NCI-H1105 (cell line): Measurements from ENCODE around the gene CTXN1.
A peak's percentile ranks its signal among the peaks of the same experiment; 100 is the strongest.
"Not testable (repeated sequence)": the region's sequence is repeated elsewhere in the genome, so short reads cannot be mapped to it uniquely, and the experiment has no call there.

Source experiments
- DNase-seq: peaks from one replicate; lab custom pipeline; 2025; lab: John Stamatoyannopoulos, UW

Gene CTXN1

DNA sequence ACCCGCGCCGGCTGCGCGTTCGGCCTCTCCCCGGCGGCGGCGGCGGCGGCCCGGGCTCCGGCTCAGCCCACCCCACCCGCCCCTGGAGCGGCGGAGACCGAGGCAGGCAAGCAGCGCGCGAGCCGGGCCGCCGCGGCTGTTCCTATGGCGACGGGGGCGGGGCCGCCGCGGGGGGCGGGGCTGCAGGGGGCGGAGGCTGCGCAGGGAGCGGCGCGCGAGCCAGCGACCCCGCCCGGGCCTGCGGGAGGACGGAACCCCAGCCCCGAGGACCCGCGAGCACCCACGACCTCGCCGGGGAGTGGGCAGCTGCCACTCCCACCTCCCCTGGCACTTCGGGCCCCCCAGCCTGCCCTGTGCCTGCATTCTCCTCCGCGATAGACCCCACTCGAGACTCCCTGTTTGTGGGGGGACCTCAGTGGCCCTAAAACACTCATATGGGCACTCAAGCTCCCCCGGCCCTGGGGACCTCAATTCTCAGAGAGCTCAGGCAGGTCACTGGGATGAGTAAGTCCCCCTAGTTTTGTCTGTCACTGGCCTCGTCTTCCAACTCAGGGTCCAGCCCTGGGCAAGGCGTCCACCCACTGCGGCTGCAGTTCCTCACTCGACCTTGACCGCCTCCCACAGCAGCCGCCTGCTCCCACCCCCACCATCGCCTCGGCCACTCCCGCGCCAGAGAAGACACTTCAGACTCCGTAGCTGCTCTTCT is at the start of gene CTXN1:
TSS of gene CTXN1 (minus strand) at position 115 of the 706 bp plus-strand sequence. CDS start 597 bp downstream, outside the sequence.
- DNase-seq = peak; percentile 43

DNA sequence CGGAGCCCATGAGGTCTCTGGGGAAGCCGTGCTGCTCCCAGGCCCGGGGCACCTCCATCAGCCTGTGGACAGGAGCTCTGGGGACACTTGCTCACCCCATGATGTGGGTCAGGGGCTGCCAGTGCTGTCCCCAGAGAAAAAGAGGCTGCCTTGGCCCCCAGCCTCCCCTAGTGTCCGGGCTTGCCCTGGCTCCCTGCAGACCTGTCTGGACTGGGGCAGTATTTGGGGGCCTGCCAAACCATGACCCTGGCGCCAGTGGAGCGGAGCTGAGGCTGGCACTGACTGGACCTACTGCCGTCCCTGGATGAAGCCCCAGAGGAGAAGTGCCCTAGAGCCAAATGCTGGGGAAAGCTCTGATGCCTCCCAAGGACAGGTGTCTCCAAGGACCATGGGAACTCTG is 49.1 kb upstream of the CTXN1 start:
- no peak for DNase-seq

DNA sequence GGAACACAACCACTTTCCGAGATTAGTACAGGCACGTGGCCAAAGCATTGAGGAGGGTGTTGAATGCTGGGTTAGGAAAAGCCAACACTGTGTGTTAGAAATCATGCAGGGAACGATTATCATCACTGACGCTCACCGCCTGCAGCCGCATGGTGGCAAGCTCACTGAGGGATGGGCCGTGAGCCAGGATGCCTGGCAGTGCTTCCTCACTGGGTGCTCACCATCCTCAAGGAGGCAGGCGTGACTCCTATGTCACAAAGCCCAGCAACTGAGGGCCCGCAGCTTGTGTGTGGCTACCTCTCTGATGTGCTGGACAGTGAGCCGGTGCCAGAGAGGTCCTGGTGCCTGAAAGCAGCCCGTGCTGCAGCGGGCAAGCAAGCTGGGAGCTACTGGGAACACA is 47.9 kb upstream of the CTXN1 start:
- no peak for DNase-seq

GRCh38 chr19:7971553-7972520 is 45.9 kb upstream of the CTXN1 start:
- DNase-seq = no peak

DNA sequence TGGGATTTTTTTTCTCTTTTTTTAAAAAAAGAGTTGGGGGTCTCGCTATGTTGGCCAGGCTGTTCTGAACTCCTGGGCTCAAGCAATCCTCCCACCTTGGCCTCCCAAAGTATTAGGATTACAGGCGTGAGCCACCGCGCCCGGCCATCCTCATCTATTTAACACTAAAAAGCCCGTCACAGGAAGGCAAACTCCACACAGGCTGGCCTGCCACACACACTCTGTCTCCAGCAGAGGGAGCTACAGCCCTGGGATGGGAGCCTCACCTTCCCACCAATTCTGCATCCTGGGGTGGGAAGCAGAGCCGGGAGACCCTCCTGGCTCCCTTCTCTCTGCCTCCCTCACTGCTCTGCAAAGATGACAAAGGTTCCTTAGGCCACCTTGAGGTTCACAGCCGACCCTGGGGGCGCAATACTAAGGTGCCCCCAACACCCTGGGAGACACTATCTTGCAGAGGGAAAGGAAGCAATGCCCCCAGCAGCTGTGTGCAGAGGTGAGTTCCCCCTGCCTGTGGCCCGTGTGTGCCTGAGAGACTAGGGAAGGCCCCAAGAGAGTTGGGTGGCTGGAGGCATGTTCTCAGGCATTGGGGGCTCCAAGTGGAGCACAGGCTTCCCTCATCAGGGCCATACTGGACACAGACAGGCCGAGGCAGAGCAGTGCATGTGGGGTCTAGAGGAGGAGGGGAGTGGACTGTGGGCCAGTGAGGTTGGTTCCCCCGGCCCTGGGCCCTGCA is 44.9 kb upstream of the CTXN1 start:
- no peak for DNase-seq

GRCh38 chr19:7969555-7969939 is 43.6 kb upstream of the CTXN1 start:
- no peak for DNase-seq

DNA sequence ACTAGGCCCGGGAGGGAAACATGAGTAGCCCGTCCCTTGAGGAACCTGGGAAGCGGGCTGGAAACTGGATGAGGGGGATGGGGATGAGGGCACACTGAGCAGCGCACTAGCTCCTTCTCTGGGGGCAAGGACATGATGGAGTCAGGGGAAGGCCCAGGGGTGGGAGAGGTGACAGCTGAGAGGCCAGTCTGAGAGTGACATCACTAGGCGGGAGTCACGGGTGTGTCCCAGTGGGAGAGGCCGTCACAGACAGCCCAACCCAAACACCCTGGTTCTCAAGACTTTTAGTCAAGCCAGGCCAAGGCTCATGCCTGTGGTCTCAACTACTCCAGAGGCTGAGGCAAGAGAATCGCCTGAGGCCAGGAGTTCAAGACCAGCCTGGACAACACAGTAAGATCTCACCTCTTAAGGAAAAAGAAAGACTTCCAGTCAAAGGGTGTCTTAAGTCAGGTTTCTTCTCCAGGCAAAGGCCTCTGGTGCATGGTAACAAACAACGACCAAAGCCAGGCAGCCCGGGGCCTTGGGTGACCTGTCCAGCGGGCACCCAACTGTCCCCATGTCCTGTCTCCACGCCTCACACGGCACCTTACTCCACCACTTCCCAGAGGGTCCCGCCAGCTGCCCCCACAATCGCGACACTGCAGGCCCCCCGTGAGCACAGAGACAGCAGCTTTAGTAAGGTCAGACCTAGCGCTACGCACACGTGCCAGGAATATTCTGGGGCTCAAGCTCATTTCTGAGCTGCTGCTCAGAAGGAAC is 43.0 kb upstream of the CTXN1 start:
- no peak for DNase-seq

DNA sequence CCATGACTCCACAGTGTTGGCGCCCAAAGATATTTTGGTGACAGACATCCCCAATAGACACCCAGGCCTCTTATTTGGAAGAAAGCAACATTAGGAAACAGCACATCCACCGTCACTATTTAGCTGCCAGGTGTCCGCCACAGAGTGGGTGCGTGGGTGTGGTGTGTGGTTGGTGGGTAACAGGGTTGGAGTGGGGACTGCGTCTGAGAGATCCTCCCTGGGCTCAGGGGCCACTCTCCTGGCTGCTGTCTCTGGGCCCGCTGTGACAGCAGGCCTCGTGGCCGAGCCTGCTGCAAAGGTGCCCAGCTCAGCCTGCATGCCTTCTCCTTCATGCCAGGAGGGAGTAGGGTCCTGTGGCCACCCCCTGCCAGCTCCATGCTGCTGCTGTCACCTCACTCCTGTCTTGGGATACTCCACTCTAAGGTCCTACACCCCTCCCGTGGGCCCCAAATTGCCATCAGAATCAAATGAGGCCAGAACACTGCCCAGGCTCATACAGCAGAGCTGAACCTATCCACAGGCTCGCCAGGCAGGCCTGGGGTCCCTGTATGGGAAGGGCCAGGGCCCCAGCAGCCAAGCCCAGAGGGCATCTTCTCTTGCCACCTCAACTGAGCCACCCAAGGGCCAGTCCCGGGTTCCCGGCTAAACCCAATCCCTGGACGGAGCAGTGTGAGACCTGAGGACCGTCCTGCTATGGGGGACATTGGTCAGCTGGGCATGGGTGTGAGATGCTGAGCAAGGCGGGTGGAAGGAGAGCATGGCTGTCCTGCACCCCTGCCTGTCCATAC is 42.3 kb upstream of the CTXN1 start:
- DNase-seq = no peak

- no peak for DNase-seq
Measured at GRCh38 chr19:7965921-7966665, 40.2 kb upstream of the CTXN1 start.

GRCh38 chr19:7965259-7965841 is 39.4 kb upstream of the CTXN1 start:
- no peak for DNase-seq

- DNase-seq = no peak
Measured at GRCh38 chr19:7963566-7963965, 37.6 kb upstream of the CTXN1 start.

DNA sequence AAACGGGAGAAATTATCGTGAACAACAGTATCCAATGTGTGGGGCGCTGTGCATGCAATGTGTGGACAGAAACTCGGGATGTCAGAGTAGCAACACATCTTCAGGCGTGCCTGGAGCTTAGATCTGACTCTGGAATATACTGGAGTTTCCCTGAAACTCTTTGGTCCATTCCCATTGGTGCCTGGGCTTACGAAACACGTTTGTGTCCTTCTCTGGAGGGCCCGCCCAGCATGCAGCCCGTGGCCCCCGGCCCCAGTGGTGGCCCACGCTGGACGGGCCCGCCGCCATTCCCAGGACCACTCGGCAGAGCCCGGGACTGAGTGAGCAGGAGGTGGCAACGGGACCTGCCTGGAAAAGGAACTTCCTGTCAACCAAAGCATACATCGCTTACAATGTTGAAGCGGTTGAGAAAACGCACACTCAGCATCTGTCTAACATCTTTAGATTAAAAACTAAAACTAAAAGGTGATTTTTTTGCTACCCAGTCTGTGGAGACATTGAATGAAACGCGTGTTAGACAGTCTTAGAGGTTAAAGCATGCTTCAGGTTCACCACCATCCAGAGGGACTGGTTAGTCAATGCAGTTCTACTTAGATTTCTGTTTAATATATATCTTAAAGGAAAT is 36.8 kb upstream of the CTXN1 start:
- DNase-seq = no peak

GRCh38 chr19:7961920-7962626 is 36.1 kb upstream of the CTXN1 start:
- no peak for DNase-seq

DNA sequence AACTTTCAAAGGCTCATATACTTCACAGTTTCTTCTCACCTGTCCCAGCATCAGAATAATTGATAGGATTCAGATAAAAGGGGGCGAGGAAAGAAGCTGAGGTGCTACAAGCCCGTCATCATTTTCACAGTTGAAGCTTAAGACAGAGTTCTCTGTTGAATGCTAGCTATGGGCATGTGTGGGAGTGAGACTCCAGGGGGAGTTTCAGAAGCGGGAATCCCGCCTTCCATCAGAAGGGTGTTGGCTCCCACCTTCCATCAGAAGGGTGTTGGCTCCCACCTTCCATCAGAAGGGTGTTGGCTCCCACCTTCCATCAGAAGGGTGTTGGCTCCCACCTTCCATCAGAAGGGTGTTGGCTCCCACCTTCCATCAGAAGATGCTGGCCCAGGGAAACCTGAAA is 35.1 kb upstream of the CTXN1 start:
- not testable (repeated sequence) for DNase-seq

- no peak for DNase-seq
Measured at GRCh38 chr19:7959211-7959610, 33.3 kb upstream of the CTXN1 start.

GRCh38 chr19:7955696-7956095 is 29.8 kb upstream of the CTXN1 start:
- no peak for DNase-seq

DNA sequence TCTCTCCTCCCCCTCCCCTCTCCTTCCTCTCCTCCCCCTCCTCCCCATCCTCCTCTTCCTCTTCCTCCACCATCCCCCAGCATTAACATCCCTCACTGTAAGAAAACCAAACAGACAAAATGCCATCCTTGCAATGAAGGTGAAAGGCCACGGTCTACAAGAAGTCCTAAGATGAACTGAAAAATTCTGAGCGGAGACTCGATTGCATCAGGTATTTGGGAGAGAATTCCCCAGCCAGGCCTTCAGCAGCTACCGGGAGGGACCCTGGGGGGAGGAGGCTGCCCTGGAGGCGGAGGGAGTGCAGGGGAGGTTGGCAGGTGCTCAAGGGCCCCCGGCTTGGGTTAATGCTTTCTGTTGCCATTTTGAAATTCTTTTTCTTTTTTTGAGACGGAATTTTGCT is 27.6 kb upstream of the CTXN1 start:
- DNase-seq = no peak

GRCh38 chr19:7953060-7953459 is 27.1 kb upstream of the CTXN1 start:
- no peak for DNase-seq

GRCh38 chr19:7947939-7948338 is 22.0 kb upstream of the CTXN1 start:
- no peak for DNase-seq
